HG03196 (cell line): ENCODE data around the gene HAND1.
"Not testable (repeated sequence)": the region's sequence is repeated elsewhere in the genome, so short reads cannot be mapped to it uniquely, and the experiment has no call there.

Experiments
- ATAC-seq: cut with Tn5 transposase; IDR thresholded peaks from one replicate; pipeline ENCODE4 v1.9.1; 2021; ENCODE audit not compliant: unreplicated experiment

Gene HAND1

GRCh38 chr5:154478224-154478565 is at the start of gene HAND1:
HAND1 (minus strand) TSS chr5:154478227; CDS start chr5:154478008, 219 bp downstream.
- no peak for ATAC-seq

- no peak for ATAC-seq
Observed at GRCh38 chr5:154526231-154527226, 48.5 kb upstream of the HAND1 start.

- no peak for ATAC-seq
Observed at GRCh38 chr5:154524859-154525258, 46.8 kb upstream of the HAND1 start.

- no peak for ATAC-seq
Observed at GRCh38 chr5:154524181-154524580, 46.2 kb upstream of the HAND1 start.

GRCh38 chr5:154523709-154524108 is 45.7 kb upstream of the HAND1 start:
- no peak for ATAC-seq

- ATAC-seq = no peak
Observed at GRCh38 chr5:154523104-154523503, 45.1 kb upstream of the HAND1 start.

GRCh38 chr5:154522284-154522683 is 44.3 kb upstream of the HAND1 start:
- no peak for ATAC-seq

GRCh38 chr5:154521756-154522155 is 43.7 kb upstream of the HAND1 start:
- no peak for ATAC-seq

- no peak for ATAC-seq
Observed at GRCh38 chr5:154520861-154521453, 42.9 kb upstream of the HAND1 start.

- ATAC-seq = no peak
Observed at GRCh38 chr5:154519359-154519758, 41.3 kb upstream of the HAND1 start.

- ATAC-seq = no peak
Observed at GRCh38 chr5:154518438-154518867, 40.4 kb upstream of the HAND1 start.

- no peak for ATAC-seq
Observed at GRCh38 chr5:154517810-154518437, 39.9 kb upstream of the HAND1 start.

GRCh38 chr5:154517181-154517580 is 39.2 kb upstream of the HAND1 start:
- no peak for ATAC-seq

- ATAC-seq = no peak
Observed at GRCh38 chr5:154516475-154516874, 38.4 kb upstream of the HAND1 start.

GRCh38 chr5:154515488-154515887 is 37.5 kb upstream of the HAND1 start:
- not testable (repeated sequence) for ATAC-seq

- ATAC-seq = no peak
Observed at GRCh38 chr5:154514331-154514730, 36.3 kb upstream of the HAND1 start.

- ATAC-seq = peak; percentile 43
Observed at GRCh38 chr5:154513669-154514084, 35.6 kb upstream of the HAND1 start.

GRCh38 chr5:154511984-154512383 is 34.0 kb upstream of the HAND1 start:
- ATAC-seq = no peak

- ATAC-seq = no peak
Observed at GRCh38 chr5:154509784-154510555, 31.9 kb upstream of the HAND1 start.

GRCh38 chr5:154508114-154508513 is 30.1 kb upstream of the HAND1 start:
- no peak for ATAC-seq

GRCh38 chr5:154506716-154507080 is 28.7 kb upstream of the HAND1 start:
- ATAC-seq = no peak
